Measurements from ENCODE around the gene RNF152. TPM values are rescaled to one million over a fixed set of nuclear protein-coding genes. Genes with fewer than 3 reads are reported as not detected.

Gene RNF152
- total RNA-seq, 6 donors from 2014 or later = 6.3 to 24.0 (median 17.9) TPM

DNA sequence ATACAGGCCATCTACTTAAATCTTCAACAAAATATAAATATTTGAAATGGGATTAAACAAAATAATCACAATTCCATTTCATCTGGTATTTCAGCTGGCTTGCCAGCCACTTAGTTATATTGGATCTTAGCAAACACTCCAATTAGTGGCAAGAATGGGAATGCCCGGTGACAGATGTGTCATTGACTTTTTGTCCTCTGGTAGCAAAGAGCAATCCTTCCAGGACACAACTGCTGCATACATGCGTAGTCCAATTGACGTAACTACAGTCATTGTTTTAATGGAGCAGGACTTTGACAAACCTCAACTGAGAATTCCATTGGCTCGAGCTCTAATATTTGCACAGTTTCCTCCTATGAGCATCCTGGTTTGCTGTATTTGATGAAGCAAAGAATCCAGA is 69.9 kb downstream of the RNF152 start:
- no peaks in the 10 kb centered on the region for H3K27me3 ChIP-seq
- no peak for ATAC-seq (ENCODE audit: low FRiP score in 2 of 2)
- no peak for DNase-seq
- no peaks in the 10 kb centered on the region for H3K36me3 ChIP-seq
- H3K4me3 ChIP-seq = no peak overlapping the region
- no peaks in the 10 kb centered on the region for H3K9me3 ChIP-seq
- H3K4me1 ChIP-seq = no peaks in the 10 kb centered on the region
- TF ChIP-seq EP300 (IDR thresholded peaks at IDR 0.05) (no peak), POLR2A (IDR thresholded peaks at IDR 0.05) (no peak), POLR2AphosphoS5 (IDR thresholded peaks at IDR 0.05) (no peak)
- TF ChIP-seq, protein P1, sequence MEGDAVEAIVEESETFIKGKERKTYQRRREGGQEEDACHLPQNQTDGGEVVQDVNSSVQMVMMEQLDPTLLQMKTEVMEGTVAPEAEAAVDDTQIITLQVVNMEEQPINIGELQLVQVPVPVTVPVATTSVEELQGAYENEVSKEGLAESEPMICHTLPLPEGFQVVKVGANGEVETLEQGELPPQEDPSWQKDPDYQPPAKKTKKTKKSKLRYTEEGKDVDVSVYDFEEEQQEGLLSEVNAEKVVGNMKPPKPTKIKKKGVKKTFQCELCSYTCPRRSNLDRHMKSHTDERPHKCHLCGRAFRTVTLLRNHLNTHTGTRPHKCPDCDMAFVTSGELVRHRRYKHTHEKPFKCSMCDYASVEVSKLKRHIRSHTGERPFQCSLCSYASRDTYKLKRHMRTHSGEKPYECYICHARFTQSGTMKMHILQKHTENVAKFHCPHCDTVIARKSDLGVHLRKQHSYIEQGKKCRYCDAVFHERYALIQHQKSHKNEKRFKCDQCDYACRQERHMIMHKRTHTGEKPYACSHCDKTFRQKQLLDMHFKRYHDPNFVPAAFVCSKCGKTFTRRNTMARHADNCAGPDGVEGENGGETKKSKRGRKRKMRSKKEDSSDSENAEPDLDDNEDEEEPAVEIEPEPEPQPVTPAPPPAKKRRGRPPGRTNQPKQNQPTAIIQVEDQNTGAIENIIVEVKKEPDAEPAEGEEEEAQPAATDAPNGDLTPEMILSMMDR (IDR thresholded peaks at IDR 0.05) = no peak
- no peak overlapping the region for H3K27ac ChIP-seq
- WGBS, 2 donors = 91 to 92% methylated on average over 4 of the region's 4 CpGs

DNA sequence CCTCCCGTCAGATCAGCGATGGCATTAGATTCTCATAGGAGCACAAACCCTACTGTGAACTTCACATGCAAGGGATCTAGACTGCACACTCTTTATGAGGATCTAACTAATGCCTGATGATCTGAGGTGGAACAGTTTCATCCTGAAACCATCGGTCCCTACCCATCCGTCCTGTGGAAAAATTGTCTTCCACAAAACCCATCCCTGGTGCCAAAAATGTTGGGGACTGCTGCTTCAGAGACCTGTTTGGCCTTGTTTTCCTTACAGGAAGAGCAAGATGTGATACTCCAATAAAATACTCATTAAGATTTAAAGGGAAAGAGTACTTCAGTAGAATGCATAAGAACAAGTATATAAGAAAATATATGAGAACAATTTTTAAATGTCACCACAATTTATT is 71.1 kb downstream of the RNF152 start:
- no peaks in the 10 kb centered on the region for H3K4me1 ChIP-seq
- no peak overlapping the region for H3K27ac ChIP-seq
- no peak overlapping the region for H3K4me3 ChIP-seq
- H3K36me3 ChIP-seq = no peaks in the 10 kb centered on the region
- H3K27me3 ChIP-seq = no peaks in the 10 kb centered on the region
- no peak for ATAC-seq (ENCODE audit: low FRiP score in 2 of 2)
- TF ChIP-seq POLR2AphosphoS5 (IDR thresholded peaks at IDR 0.05) (no peak), POLR2A (IDR thresholded peaks at IDR 0.05) (no peak), EP300 (IDR thresholded peaks at IDR 0.05) (no peak)
- TF ChIP-seq, protein P1 (IDR thresholded peaks at IDR 0.05) = no peak
- no peaks in the 10 kb centered on the region for H3K9me3 ChIP-seq
- no peak for DNase-seq
- 87 to 89% methylated on average over 4 of the region's 4 CpGs for WGBS, 2 donors

DNA sequence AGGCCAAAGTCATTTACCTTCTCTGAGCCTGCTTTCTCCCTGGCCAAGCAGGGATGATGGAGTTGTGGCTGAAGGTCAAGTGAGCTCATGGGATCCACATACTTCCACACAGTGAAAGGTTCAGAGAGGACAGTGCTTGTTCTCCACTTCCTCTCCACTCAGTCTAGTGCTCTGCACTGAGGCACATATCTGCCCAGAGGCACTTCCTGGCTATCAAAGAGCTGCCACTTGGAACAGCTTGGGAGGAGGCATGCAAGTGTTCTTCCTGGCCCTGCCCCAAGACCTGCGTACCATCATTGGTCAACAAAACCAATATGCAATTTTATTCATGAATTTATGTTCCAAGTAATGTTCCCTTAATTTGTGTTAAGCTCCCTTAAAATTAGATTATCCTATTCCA is 71.9 kb downstream of the RNF152 start:
- no peak for TF ChIP-seq POLR2A (IDR thresholded peaks at IDR 0.05)
- TF ChIP-seq, protein P1 (IDR thresholded peaks at IDR 0.05) = no peak
- no peak for TF ChIP-seq EP300 (IDR thresholded peaks at IDR 0.05)
- TF ChIP-seq POLR2AphosphoS5 (IDR thresholded peaks at IDR 0.05) = no peak
- 80 to 84% methylated on average over 1 of the region's 1 CpG for WGBS, 2 donors
- peaks cover 0 to 4% (median 2%) of the 10 kb centered on the region in 4 donors for H3K36me3 ChIP-seq
- H3K4me1 ChIP-seq = no peaks in the 10 kb centered on the region
- ATAC-seq (ENCODE audit: low FRiP score in 2 of 2) (no peak), DNase-seq (no peak)
- no peaks in the 10 kb centered on the region for H3K27me3 ChIP-seq
- no peak overlapping the region for H3K27ac ChIP-seq
- no peak overlapping the region for H3K4me3 ChIP-seq
- no peaks in the 10 kb centered on the region for H3K9me3 ChIP-seq

DNA sequence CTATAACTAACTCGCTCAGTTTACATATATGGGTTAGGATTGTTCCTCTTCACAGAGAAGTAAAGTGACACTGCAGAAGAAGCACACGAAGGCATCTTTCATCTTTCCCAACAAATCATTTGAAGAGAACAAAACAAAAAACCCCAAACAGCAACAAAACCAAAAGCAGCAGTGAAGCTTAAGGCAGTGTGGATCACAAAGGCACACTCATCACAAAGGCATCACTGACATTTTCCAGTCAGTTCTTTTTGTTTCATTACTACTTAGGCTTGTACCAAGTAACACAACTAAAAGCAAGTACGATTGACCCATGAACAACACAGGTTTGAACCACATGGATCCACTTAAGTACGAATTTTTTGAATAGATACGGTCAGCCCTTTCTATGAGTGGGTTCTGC is 75.7 kb downstream of the RNF152 start:
- no peak for DNase-seq
- H3K27me3 ChIP-seq = no peaks in the 10 kb centered on the region
- TF ChIP-seq POLR2AphosphoS5 (IDR thresholded peaks at IDR 0.05) (no peak), EP300 (IDR thresholded peaks at IDR 0.05) (no peak), POLR2A (IDR thresholded peaks at IDR 0.05) (no peak)
- TF ChIP-seq, protein P1 (IDR thresholded peaks at IDR 0.05) = no peak
- H3K9me3 ChIP-seq = no peaks in the 10 kb centered on the region
- no peak for ATAC-seq (ENCODE audit: low FRiP score in 2 of 2)
- peaks cover 0 to 22% (median 7%) of the 10 kb centered on the region in 4 donors for H3K36me3 ChIP-seq
- H3K4me1 ChIP-seq = no peaks in the 10 kb centered on the region
- no peak overlapping the region for H3K4me3 ChIP-seq
- WGBS, 2 donors = 92 to 95% methylated on average over 5 of the region's 5 CpGs
- no peak overlapping the region for H3K27ac ChIP-seq

DNA sequence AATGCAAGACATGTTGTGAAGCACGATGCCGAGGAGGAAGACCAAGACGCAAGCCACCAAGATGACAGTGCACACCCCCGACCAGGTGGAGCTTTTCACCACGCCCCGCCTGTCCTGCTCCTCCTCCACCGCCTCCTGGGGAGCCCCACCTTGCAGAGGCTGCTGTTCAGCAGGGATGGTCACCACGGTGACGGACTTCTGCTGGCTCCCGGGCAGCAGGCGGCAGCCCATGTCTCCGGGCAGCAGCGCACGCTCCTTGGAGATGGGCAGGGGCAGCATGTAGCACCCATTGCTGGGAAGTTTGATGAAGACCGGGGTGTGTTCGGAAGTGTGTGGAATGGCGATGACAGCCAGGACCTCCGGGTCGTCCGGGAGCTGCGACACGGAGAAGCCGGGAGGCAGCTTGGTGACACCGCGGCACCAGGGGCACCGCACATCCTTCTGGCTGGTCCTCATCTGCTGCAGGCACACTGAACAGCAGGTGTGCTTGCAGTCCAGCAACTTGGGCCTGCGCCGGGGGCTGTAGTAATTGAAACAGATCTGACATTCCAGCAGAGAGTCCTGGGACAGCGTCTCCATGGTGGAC is 76.8 kb downstream of the RNF152 start:
- Histone ChIP-seq H3K36me3 (peaks cover 0 to 22% (median 7%) of the 10 kb centered on the region in 4 donors), H3K27ac (no peak overlapping the region), H3K4me3 (no peak overlapping the region), H3K9me3 (no peaks in the 10 kb centered on the region), H3K27me3 (no peaks in the 10 kb centered on the region), H3K4me1 (no peaks in the 10 kb centered on the region)
- ATAC-seq (ENCODE audit: low FRiP score in 2 of 2) (no peak), DNase-seq (peak in 1 of 2 donors; percentile 68)
- 96 to 99% methylated on average over 17 to 29 of the region's 29 CpGs for WGBS, 2 donors
- TF ChIP-seq POLR2A (IDR thresholded peaks at IDR 0.05) (no peak), EP300 (IDR thresholded peaks at IDR 0.05) (no peak), POLR2AphosphoS5 (IDR thresholded peaks at IDR 0.05) (no peak)
- TF ChIP-seq, protein P1 (IDR thresholded peaks at IDR 0.05) = no peak
